Left ventricle myocardium inferior (tissue), 1 donor: ENCODE measurements around the gene IGFBP1. TPM values are rescaled to one million over a fixed set of nuclear protein-coding genes. Genes with fewer than 3 reads are reported as not detected.

Experiments
- DNase-seq: peaks from one replicate; pipeline ENCODE4 v3.0.0-alpha.2; 2020
- H3K27ac ChIP-seq: fragments of 200-600 bp; replicated peaks from 2 replicates; pipeline ENCODE4 v1.8.0; 2021
- H3K27me3 ChIP-seq: fragments of 200-600 bp; 2 replicates; pipeline ENCODE4 v1.8.0; 2021; ENCODE audit warnings: low read depth
- H3K36me3 ChIP-seq: fragments of 200-600 bp; 2 replicates; pipeline ENCODE4 v1.8.0; 2021
- H3K4me1 ChIP-seq: fragments of 200-600 bp; 2 replicates; pipeline ENCODE4 v1.8.0; 2021
- H3K4me3 ChIP-seq: fragments of 200-600 bp; 2 replicates; pipeline ENCODE4 v1.8.0; 2021; ENCODE audit warnings: mild to moderate bottlenecking, moderate library complexity
- H3K9me3 ChIP-seq: fragments of 200-600 bp; replicated peaks from 2 replicates; pipeline ENCODE4 v1.8.0; 2021
- CTCF ChIP-seq: fragments of 200-600 bp; IDR thresholded peaks from 2 replicates; pipeline ENCODE4 v1.8.0; 2021; ENCODE audit warnings: antibody characterized with exemption, mild to moderate bottlenecking, borderline replicate concordance
- intact Hi-C: fragments of 100-400 bp; cut with micrococcal nuclease; formaldehyde crosslinking; loops from one replicate; pipeline ENCODE4 v1.11.0; 2022
- total RNA-seq: library from RNA; stranded (reverse); fragmentation: NEBNext Ultra II Directional; extraction: Animal tissue kit (Norgen Biotek cat#: 25700); gene quantifications from one replicate; pipeline ENCODE4 v1.2.1, GENCODE V29; 2021
- donor health status: DM: no; HTN: yes; CAD: no; lungs with severe emphysema.

Gene IGFBP1
- total RNA-seq, 1 donor from 2014 or later: not detected

GRCh38 chr7:45894665-45895062 is 6.4 kb downstream of the IGFBP1 start:
- no peak for DNase-seq
- H3K27me3 ChIP-seq: peaks cover 44% of the 10 kb centered on the region
- no peaks in the 10 kb centered on the region for H3K9me3 ChIP-seq
- TF ChIP-seq CTCF: no peak
- no peaks in the 10 kb centered on the region for H3K4me1 ChIP-seq
- no peaks in the 10 kb centered on the region for H3K36me3 ChIP-seq
- H3K4me3 ChIP-seq: no peak overlapping the region
- H3K27ac ChIP-seq: no peak overlapping the region
- intact Hi-C loops: no loop called here

GRCh38 chr7:45897042-45897690 is 8.9 kb downstream of the IGFBP1 start:
- Histone ChIP-seq H3K27ac (no peak overlapping the region), H3K4me3 (no peak overlapping the region), H3K36me3 (no peaks in the 10 kb centered on the region), H3K27me3 (peaks cover 29% of the 10 kb centered on the region), H3K9me3 (no peaks in the 10 kb centered on the region), H3K4me1 (no peaks in the 10 kb centered on the region)
- no peak for DNase-seq
- no peak for TF ChIP-seq CTCF
- intact Hi-C loops: no loop called here

- TF ChIP-seq CTCF: no peak
- Histone ChIP-seq H3K4me3 (no peak overlapping the region), H3K27ac (no peak overlapping the region), H3K4me1 (no peaks in the 10 kb centered on the region), H3K27me3 (peaks cover 29% of the 10 kb centered on the region), H3K36me3 (no peaks in the 10 kb centered on the region), H3K9me3 (peaks cover 2% of the 10 kb centered on the region)
- no peak for DNase-seq
- intact Hi-C loops: no loop called here
Measured at GRCh38 chr7:45898222-45898621, 9.9 kb downstream of the IGFBP1 start.

GRCh38 chr7:45901566-45901965 is 13.3 kb downstream of the IGFBP1 start:
- DNase-seq: no peak
- H3K36me3 ChIP-seq: no peaks in the 10 kb centered on the region
- H3K4me3 ChIP-seq: no peak overlapping the region
- no peaks in the 10 kb centered on the region for H3K4me1 ChIP-seq
- no peak overlapping the region for H3K27ac ChIP-seq
- no peak for TF ChIP-seq CTCF
- intact Hi-C loops: no loop called here
- no peaks in the 10 kb centered on the region for H3K27me3 ChIP-seq
- H3K9me3 ChIP-seq: peaks cover 30% of the 10 kb centered on the region

GRCh38 chr7:45902820-45903219 is 14.5 kb downstream of the IGFBP1 start:
- DNase-seq: no peak
- H3K27ac ChIP-seq: no peak overlapping the region
- no peaks in the 10 kb centered on the region for H3K4me1 ChIP-seq
- TF ChIP-seq CTCF: no peak
- H3K4me3 ChIP-seq: no peak overlapping the region
- peaks cover 30% of the 10 kb centered on the region for H3K9me3 ChIP-seq
- no peaks in the 10 kb centered on the region for H3K27me3 ChIP-seq
- no peaks in the 10 kb centered on the region for H3K36me3 ChIP-seq
- intact Hi-C loops: no loop called here
